Measurements from ENCODE around the gene C8B. TPM values are rescaled to one million over a fixed set of nuclear protein-coding genes. Genes with fewer than 3 reads are reported as not detected.
A peak's percentile ranks its signal among the peaks of the same experiment; 100 is the strongest.

Gene C8B
- total and polyA plus RNA-seq, 2 of the 13 experiments (the other 11 are each of a cell fraction or from before 2014, with no cell fraction given), result 8.4 to 11.3 TPM

- TF ChIP-seq ARID5B (CRISPR knock-in tag; IDR thresholded peaks at IDR 0.05) (no peak), HMGXB4 (CRISPR knock-in tag; IDR thresholded peaks at IDR 0.05; ENCODE audit: borderline replicate concordance in 1 of 2, low read depth in 1 of 2) (0 out of 4 replicates have a peak, but pooled peaks of 1 of the 2 experiments have one; percentile 0), ZNF75D (CRISPR knock-in tag; IDR thresholded peaks at IDR 0.05; ENCODE audit: borderline replicate concordance) (no peak), NONO (IDR thresholded peaks at IDR 0.05) (no peak), NONO (CRISPR knock-in tag; conservative IDR thresholded peaks at IDR 0.05) (no peak), ZHX2 (IDR thresholded peaks at IDR 0.05; ENCODE audit: low read depth) (no peak), ZHX2 (CRISPR knock-in tag; IDR thresholded peaks at IDR 0.05; ENCODE audit: borderline replicate concordance) (no peak), TFDP2 (CRISPR knock-in tag; IDR thresholded peaks at IDR 0.05) (no peak), ZNF12 (CRISPR knock-in tag; IDR thresholded peaks at IDR 0.05) (peak; percentile 84), NFE2L1 (CRISPR knock-in tag; IDR thresholded peaks at IDR 0.05; ENCODE audit: borderline replicate concordance) (no peak), RNF2 (conservative IDR thresholded peaks at IDR 0.05; ENCODE audit: low read depth) (no peak), RBAK (CRISPR knock-in tag; IDR thresholded peaks at IDR 0.05) (peak; percentile 95), TBX3 (IDR thresholded peaks at IDR 0.05; ENCODE audit: borderline replicate concordance) (no peak)
These were observed 3.2 kb upstream of the C8B start (continued) for GRCh38 chr1:56968878-56969495.

Data from HepG2 (cell line).